Natural killer cell (primary cell): ENCODE results near the gene DMRT1. TPM values are rescaled to one million over a fixed set of nuclear protein-coding genes. Genes with fewer than 3 reads are reported as not detected.

Experiments
- ATAC-seq, 3 donors: fragments of 150-1000 bp in 2 of 3; fragments of 200-7000 bp in 1 of 3; cut with Tn5 transposase; 1 replicate in 1 of 3; 2 replicates in 2 of 3; pipeline ENCODE4 v1.10.0; 2021; ENCODE audit warnings: mild to moderate bottlenecking in 2 of 3, moderate library complexity in 2 of 3
- DNase-seq, 2 donors: peaks; one replicate each; pipeline versions ENCODE4 v3.0.0 to v3.0.0-alpha.2; 2013 to 2021; ENCODE audit warnings: mixed read lengths in 1 of 2
- H3K27ac ChIP-seq: one replicate; pipeline ENCODE4 v1.5.1; 2013; ENCODE audit warnings: mild to moderate bottlenecking, low read length
- H3K27me3 ChIP-seq: one replicate; pipeline ENCODE4 v1.6.1; 2013; ENCODE audit warnings: low read length; ENCODE audit not compliant: control insufficient read depth, insufficient read depth
- H3K36me3 ChIP-seq: one replicate; pipeline ENCODE4 v1.6.1; 2013; ENCODE audit warnings: low read length; ENCODE audit not compliant: control insufficient read depth, insufficient read depth
- H3K4me1 ChIP-seq: one replicate; pipeline ENCODE4 v1.6.1; 2013; ENCODE audit warnings: low read length; ENCODE audit not compliant: control insufficient read depth, insufficient read depth
- H3K4me3 ChIP-seq: one replicate; pipeline ENCODE4 v1.5.1; 2013; ENCODE audit warnings: low read length
- H3K9me3 ChIP-seq: one replicate; pipeline ENCODE4 v1.6.1; 2013; ENCODE audit warnings: low read length; ENCODE audit not compliant: control insufficient read depth, insufficient read depth
- H3K27ac Mint-ChIP-seq, 2 donors: one replicate each; pipeline ENCODE4 v1.8.0; 2022; ENCODE audit warnings: mild to moderate bottlenecking in 2 of 2, mixed read lengths in 2 of 2, moderate library complexity in 1 of 2
- H3K27me3 Mint-ChIP-seq, 2 donors: one replicate each; pipeline ENCODE4 v1.8.0; 2022; ENCODE audit warnings: low read depth in 2 of 2, mixed read lengths in 2 of 2
- H3K36me3 Mint-ChIP-seq: one replicate; pipeline ENCODE4 v1.8.0; 2022; ENCODE audit warnings: mixed read lengths
- H3K4me1 Mint-ChIP-seq, 2 donors: one replicate each; pipeline ENCODE4 v1.8.0; 2022; ENCODE audit warnings: mixed read lengths in 2 of 2
- H3K4me3 Mint-ChIP-seq: one replicate; pipeline ENCODE4 v1.8.0; 2022; ENCODE audit warnings: mild to moderate bottlenecking, moderate library complexity, mixed read lengths
- H3K9me3 Mint-ChIP-seq, 2 donors: one replicate each; pipeline ENCODE4 v1.8.0; 2022; ENCODE audit warnings: mixed read lengths in 2 of 2
- WGBS: methylation state at CpG from one replicate; pipeline ENCODE4 v1.1.7; 2013; ENCODE audit warnings: missing lambda C conversion rate; ENCODE audit not compliant: insufficient coverage; 5-methylcytosine and 5-hydroxymethylcytosine counted together
- intact Hi-C: fragments of 100-400 bp; cut with micrococcal nuclease; formaldehyde crosslinking; loops from one replicate; pipeline ENCODE4 v1.14.2; 2022
- total RNA-seq, 4 donors: library from RNA; stranded (reverse); fragments of 120-200 nt in 1 of 4; gene quantifications; one replicate each; pipeline versions ENCODE4 v1.2.3 to v1.2.4, GENCODE V29; 2013 to 2022
- TF ChIP-seq, protein P1 (sequence below): fragments of 200-600 bp; IDR thresholded peaks from one replicate; pipeline ENCODE4 v1.8.0; 2022; ENCODE audit warnings: antibody characterized with exemption

The DMRT1 gene
- total RNA-seq, 3 donors from 2014 or later (not counting 1 experiment from before 2014, with no cell fraction given): not detected

DNA sequence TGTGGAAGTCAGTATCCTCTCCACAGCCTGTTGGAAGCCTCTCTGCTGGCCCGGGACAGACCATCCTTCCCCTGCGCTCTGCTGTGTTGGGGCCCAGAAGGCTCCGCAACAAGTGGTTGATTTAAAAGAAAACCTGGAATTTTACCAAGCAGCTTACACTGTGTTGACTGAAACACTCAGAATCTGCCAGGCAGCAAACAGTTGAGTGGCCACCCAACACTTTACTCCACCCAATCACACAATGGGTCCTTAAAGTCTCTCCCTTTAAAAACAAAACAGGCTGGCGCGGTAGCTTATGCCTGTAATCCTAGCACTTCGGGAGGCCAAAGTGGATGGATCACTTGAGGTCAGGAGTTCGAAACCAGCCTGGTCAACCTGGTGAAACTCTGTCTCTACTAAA, 107.0 kb downstream of the DMRT1 start:
- intact Hi-C loops: no loop called here
- peaks cover 19 to 60% of the 10 kb centered on the region in 2 donors for H3K27me3 Mint-ChIP-seq
- WGBS: 94% methylated on average over 6 of the region's 7 CpGs
- no peak overlapping the region for H3K4me3 ChIP-seq
- H3K9me3 ChIP-seq: no peaks in the 10 kb centered on the region
- no peak overlapping the region for H3K4me3 Mint-ChIP-seq
- DNase-seq (no peak), ATAC-seq (no peak)
- H3K27me3 ChIP-seq: peaks cover 13% of the 10 kb centered on the region
- H3K27ac ChIP-seq: no peak overlapping the region
- TF ChIP-seq, protein P1, sequence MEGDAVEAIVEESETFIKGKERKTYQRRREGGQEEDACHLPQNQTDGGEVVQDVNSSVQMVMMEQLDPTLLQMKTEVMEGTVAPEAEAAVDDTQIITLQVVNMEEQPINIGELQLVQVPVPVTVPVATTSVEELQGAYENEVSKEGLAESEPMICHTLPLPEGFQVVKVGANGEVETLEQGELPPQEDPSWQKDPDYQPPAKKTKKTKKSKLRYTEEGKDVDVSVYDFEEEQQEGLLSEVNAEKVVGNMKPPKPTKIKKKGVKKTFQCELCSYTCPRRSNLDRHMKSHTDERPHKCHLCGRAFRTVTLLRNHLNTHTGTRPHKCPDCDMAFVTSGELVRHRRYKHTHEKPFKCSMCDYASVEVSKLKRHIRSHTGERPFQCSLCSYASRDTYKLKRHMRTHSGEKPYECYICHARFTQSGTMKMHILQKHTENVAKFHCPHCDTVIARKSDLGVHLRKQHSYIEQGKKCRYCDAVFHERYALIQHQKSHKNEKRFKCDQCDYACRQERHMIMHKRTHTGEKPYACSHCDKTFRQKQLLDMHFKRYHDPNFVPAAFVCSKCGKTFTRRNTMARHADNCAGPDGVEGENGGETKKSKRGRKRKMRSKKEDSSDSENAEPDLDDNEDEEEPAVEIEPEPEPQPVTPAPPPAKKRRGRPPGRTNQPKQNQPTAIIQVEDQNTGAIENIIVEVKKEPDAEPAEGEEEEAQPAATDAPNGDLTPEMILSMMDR: no peak
- no peaks in the 10 kb centered on the region for H3K4me1 ChIP-seq
- no peaks in the 10 kb centered on the region for H3K4me1 Mint-ChIP-seq
- H3K27ac Mint-ChIP-seq: no peak overlapping the region
- no peaks in the 10 kb centered on the region for H3K36me3 ChIP-seq
- no peaks in the 10 kb centered on the region for H3K9me3 Mint-ChIP-seq
- H3K36me3 Mint-ChIP-seq: no peaks in the 10 kb centered on the region

DNA sequence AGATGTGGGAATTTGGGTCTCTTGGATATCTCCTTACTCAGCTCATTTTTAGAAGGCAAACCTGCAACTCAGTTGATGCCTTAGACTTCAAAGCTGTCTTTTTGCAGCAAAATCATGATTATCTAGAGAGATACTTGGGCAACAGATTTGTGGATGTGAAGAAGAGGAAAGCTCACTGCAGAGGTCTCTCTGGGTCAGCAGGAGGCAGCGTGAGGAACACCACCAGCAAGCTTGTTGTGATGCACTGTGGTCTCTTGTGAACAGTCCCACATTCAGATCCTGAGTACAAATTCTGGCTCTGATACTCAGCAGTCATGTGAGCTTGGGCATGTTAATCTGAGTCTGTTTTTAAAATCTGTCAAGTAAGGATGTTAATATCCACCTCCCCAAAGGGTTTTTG, 108.6 kb downstream of the DMRT1 start:
- Histone ChIP-seq H3K4me3 (no peak overlapping the region), H3K9me3 (no peaks in the 10 kb centered on the region), H3K27me3 (peaks cover 13% of the 10 kb centered on the region), H3K4me1 (no peaks in the 10 kb centered on the region), H3K27ac (no peak overlapping the region), H3K36me3 (no peaks in the 10 kb centered on the region)
- peaks cover 17 to 49% of the 10 kb centered on the region in 2 donors for H3K27me3 Mint-ChIP-seq
- no peak overlapping the region for H3K27ac Mint-ChIP-seq
- TF ChIP-seq, protein P1: no peak
- DNase-seq: no peak
- 80% methylated on average over 1 of the region's 1 CpG for whole genome bisulfite sequencing
- H3K4me3 Mint-ChIP-seq: no peak overlapping the region
- no peak for ATAC-seq
- H3K36me3 Mint-ChIP-seq: no peaks in the 10 kb centered on the region
- H3K9me3 Mint-ChIP-seq: no peaks in the 10 kb centered on the region
- intact Hi-C loops: no loop called here
- no peaks in the 10 kb centered on the region for H3K4me1 Mint-ChIP-seq

DNA sequence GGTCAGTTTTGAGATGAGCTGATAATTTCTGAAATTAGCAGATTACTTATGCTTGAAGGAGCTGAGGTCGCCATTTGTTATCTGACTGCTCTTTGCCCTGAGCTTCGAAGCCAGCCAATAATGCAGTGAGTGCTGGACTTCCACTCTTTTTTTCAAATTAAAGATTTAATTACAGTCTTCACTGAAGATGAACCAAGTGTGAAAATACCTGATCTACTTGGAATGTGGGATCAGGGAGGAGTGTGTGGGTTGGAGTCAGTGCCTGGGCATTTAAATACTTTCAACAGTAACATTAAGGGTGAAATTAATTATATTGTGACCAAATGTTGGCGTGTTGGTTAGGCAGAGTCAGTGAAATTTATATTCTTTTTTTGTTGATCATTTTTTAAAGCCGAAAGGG, 111.0 kb downstream of the DMRT1 start:
- no peaks in the 10 kb centered on the region for H3K4me1 ChIP-seq
- intact Hi-C loops: no loop called here
- no peaks in the 10 kb centered on the region for H3K36me3 ChIP-seq
- DNase-seq: no peak
- no peak overlapping the region for H3K27ac Mint-ChIP-seq
- H3K9me3 Mint-ChIP-seq: no peaks in the 10 kb centered on the region
- H3K27me3 Mint-ChIP-seq: peaks cover 16 to 37% of the 10 kb centered on the region in 2 donors
- H3K4me3 Mint-ChIP-seq: no peak overlapping the region
- no peak for ATAC-seq
- H3K36me3 Mint-ChIP-seq: no peaks in the 10 kb centered on the region
- 85% methylated on average over 4 of the region's 4 CpGs for WGBS
- H3K4me1 Mint-ChIP-seq: no peaks in the 10 kb centered on the region
- H3K27ac ChIP-seq: no peak overlapping the region
- H3K27me3 ChIP-seq: peaks cover 13% of the 10 kb centered on the region
- H3K9me3 ChIP-seq: no peaks in the 10 kb centered on the region
- TF ChIP-seq, protein P1: no peak
- no peak overlapping the region for H3K4me3 ChIP-seq

DNA sequence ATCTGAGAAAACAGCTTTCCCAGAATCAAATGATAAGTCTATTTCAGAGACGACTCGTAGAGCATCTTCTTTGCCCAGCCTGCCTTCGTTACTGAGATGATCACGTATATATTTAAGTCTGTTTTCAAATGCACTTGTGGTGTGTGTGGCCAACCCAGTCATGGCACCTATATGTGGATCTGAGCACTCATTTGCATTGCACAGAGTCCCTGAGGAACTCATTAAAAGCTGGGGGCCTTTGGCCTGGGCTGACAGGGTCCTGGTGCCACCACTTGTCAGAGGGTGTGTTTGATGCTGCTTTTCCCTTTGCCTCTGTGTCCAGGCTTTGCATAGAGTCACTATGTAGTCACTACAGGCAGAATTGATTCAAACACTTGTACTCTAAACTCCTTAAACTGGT, 117.6 kb downstream of the DMRT1 start:
- H3K9me3 Mint-ChIP-seq: no peaks in the 10 kb centered on the region
- 94% methylated on average over 4 of the region's 4 CpGs for WGBS
- H3K27ac Mint-ChIP-seq: no peak overlapping the region
- Histone ChIP-seq H3K27ac (no peak overlapping the region), H3K27me3 (peaks cover 9% of the 10 kb centered on the region), H3K9me3 (no peaks in the 10 kb centered on the region), H3K4me1 (no peaks in the 10 kb centered on the region), H3K4me3 (no peak overlapping the region), H3K36me3 (no peaks in the 10 kb centered on the region)
- no peaks in the 10 kb centered on the region for H3K4me1 Mint-ChIP-seq
- no peak for DNase-seq
- intact Hi-C loops: no loop called here
- H3K4me3 Mint-ChIP-seq: no peak overlapping the region
- TF ChIP-seq, protein P1: no peak
- no peak for ATAC-seq
- H3K36me3 Mint-ChIP-seq: peaks cover 6% of the 10 kb centered on the region
- peaks cover 27 to 41% of the 10 kb centered on the region in 2 donors for H3K27me3 Mint-ChIP-seq
